Neural cell (in vitro differentiated cells): ENCODE data around the gene KRT37. TPM values are rescaled to one million over a fixed set of nuclear protein-coding genes. Genes with fewer than 3 reads are reported as not detected.

Source experiments
- H2AFZ ChIP-seq: fragments of 200-600, 300-800 bp; sonication (generic), shearing (Covaris generic); 2 replicates; pipeline ENCODE4 v1.6.0; 2014; ENCODE audit warnings: low read depth, mild to moderate bottlenecking, antibody characterized with exemption, low read length, moderate library complexity
- H3F3A ChIP-seq: fragments of 200-600 bp; shearing (Covaris generic); 2 replicates; pipeline ENCODE4 v1.6.1; 2016; ENCODE audit warnings: mild to moderate bottlenecking, moderate library complexity, mixed read lengths, antibody characterized with exemption, low read length; ENCODE audit not compliant: insufficient read depth, poor library complexity, severe bottlenecking
- H3K27ac ChIP-seq: fragments of 200-600, 300-800 bp; sonication (generic), shearing (Covaris generic); 2 replicates; pipeline ENCODE4 v1.5.1; 2014; ENCODE audit warnings: mild to moderate bottlenecking, low read length, moderate library complexity
- H3K27me3 ChIP-seq: fragments of 300-800, 200-600 bp; sonication (generic), shearing (Covaris generic); 2 replicates; pipeline ENCODE4 v1.6.0; 2014; ENCODE audit warnings: mild to moderate bottlenecking, low read depth, low read length, moderate library complexity; ENCODE audit not compliant: insufficient read depth
- H3K36me3 ChIP-seq: fragments of 300-800, 200-600 bp; sonication (generic), shearing (Covaris generic); 2 replicates; pipeline ENCODE4 v1.5.1; 2014; ENCODE audit warnings: mild to moderate bottlenecking, antibody characterized with exemption, low read length, moderate library complexity; ENCODE audit not compliant: insufficient read depth
- H3K4me2 ChIP-seq: fragments of 300-800, 200-600 bp; sonication (generic), shearing (Covaris generic); 2 replicates; pipeline ENCODE4 v1.6.0; 2014; ENCODE audit warnings: mild to moderate bottlenecking, low read length
- H3K4me3 ChIP-seq: fragments of 300-800, 200-600 bp; sonication (generic), shearing (Covaris generic); 2 replicates; pipeline ENCODE4 v1.5.1; 2014; ENCODE audit warnings: mild to moderate bottlenecking, low read length, moderate library complexity
- H3K79me2 ChIP-seq: fragments of 200-600 bp; shearing (Covaris generic); replicated peaks from 2 replicates; pipeline ENCODE4 v1.6.0; 2014; ENCODE audit warnings: mild to moderate bottlenecking, low read length, moderate library complexity; ENCODE audit not compliant: insufficient read depth
- H3K9ac ChIP-seq: fragments of 300-800, 200-600 bp; sonication (generic), shearing (Covaris generic); 2 replicates; pipeline ENCODE4 v1.6.1; 2016; ENCODE audit warnings: mild to moderate bottlenecking, low read length, mixed read lengths
- H3K9me2 ChIP-seq: fragments of 200-600 bp; shearing (Covaris generic); 2 replicates; pipeline ENCODE4 v1.6.1; 2016; ENCODE audit warnings: mild to moderate bottlenecking, low read length, mixed read lengths; ENCODE audit not compliant: insufficient read depth
- H3K9me3 ChIP-seq: fragments of 200-600, 300-800 bp; sonication (generic), shearing (Covaris generic); 2 replicates; pipeline ENCODE4 v1.6.1; 2016; ENCODE audit warnings: mild to moderate bottlenecking, mixed run types, low read length, moderate library complexity, mixed read lengths
- H4K20me1 ChIP-seq: fragments of 200-600 bp; shearing (Covaris generic); 2 replicates; pipeline ENCODE4 v1.6.1; 2016; ENCODE audit warnings: mild to moderate bottlenecking, mixed run types; ENCODE audit not compliant: insufficient read depth
- CTCF ChIP-seq: fragments of 450-650 bp; IDR thresholded peaks from 2 replicates; pipeline ENCODE4 v1.5.1; 2014; ENCODE audit warnings: antibody characterized with exemption, mild to moderate bottlenecking, moderate library complexity; ENCODE audit not compliant: poor library complexity, severe bottlenecking
- EP300 ChIP-seq: fragments of 450-650 bp; conservative IDR thresholded peaks from 2 replicates; pipeline ENCODE4 v1.6.1; 2014; ENCODE audit warnings: antibody characterized with exemption, mild to moderate bottlenecking, moderate library complexity; ENCODE audit not compliant: poor library complexity, severe bottlenecking
- EZH2 ChIP-seq: fragments of 200-600, 300-800 bp; shearing (Covaris generic), sonication (generic); IDR thresholded peaks from 2 replicates; pipeline ENCODE4 v1.6.1; 2014; ENCODE audit warnings: antibody characterized with exemption, low read length, borderline replicate concordance, mild to moderate bottlenecking; ENCODE audit not compliant: insufficient read depth, poor library complexity, severe bottlenecking
- MXI1 ChIP-seq: fragments of 450-650 bp; conservative IDR thresholded peaks from 2 replicates; pipeline ENCODE4 v1.6.1; 2014; ENCODE audit warnings: antibody characterized with exemption, mild to moderate bottlenecking; ENCODE audit not compliant: poor library complexity, severe bottlenecking
- POLR2AphosphoS5 ChIP-seq: IDR thresholded peaks from 2 replicates; pipeline ENCODE4 v1.6.1; 2012
- RAD21 ChIP-seq: fragments of 450-650 bp; conservative IDR thresholded peaks from 2 replicates; pipeline ENCODE4 v1.6.1; 2014; ENCODE audit warnings: antibody characterized with exemption, mild to moderate bottlenecking, moderate library complexity
- REST ChIP-seq: IDR thresholded peaks from 2 replicates; pipeline ENCODE4 v1.6.1; 2012; ENCODE audit warnings: borderline replicate concordance
- SMC3 ChIP-seq: fragments of 450-650 bp; conservative IDR thresholded peaks from 2 replicates; pipeline ENCODE4 v1.6.1; 2014; ENCODE audit warnings: antibody characterized with exemption, mild to moderate bottlenecking, moderate library complexity; ENCODE audit not compliant: poor library complexity
- TAF1 ChIP-seq: IDR thresholded peaks from 2 replicates; pipeline ENCODE4 v1.6.1; 2012; ENCODE audit warnings: low read depth
- polyA plus RNA-seq: library from polyadenylated mRNA; depleted of rRNA; stranded (reverse); fragments of >200 nt; gene quantifications from 2 replicates; pipeline ENCODE4 v1.2.3, GENCODE V29; 2014

KRT37 gene
- polyA plus RNA-seq, 1 donor from 2014 or later, result not detected

GRCh38 chr17:41406205-41406604 is 18.2 kb downstream of the KRT37 start:
- Histone ChIP-seq H3K9me3 (no peaks in the 10 kb centered on the region), H3K36me3 (no peaks in the 10 kb centered on the region), H3K4me3 (no peak overlapping the region), H4K20me1 (no peaks in the 10 kb centered on the region), H3K4me2 (no peak overlapping the region), H3F3A (no peaks in the 10 kb centered on the region), H3K9ac (no peak overlapping the region), H3K79me2 (no peaks in the 10 kb centered on the region), H2AFZ (no peak overlapping the region), H3K9me2 (no peaks in the 10 kb centered on the region), H3K27ac (no peak overlapping the region), H3K27me3 (no peaks in the 10 kb centered on the region)
- TF ChIP-seq MXI1 (no peak), EP300 (no peak), POLR2AphosphoS5 (no peak), TAF1 (no peak), RAD21 (no peak), EZH2 (no peak), CTCF (no peak), SMC3 (no peak), REST (no peak)

- Histone ChIP-seq H4K20me1 (no peaks in the 10 kb centered on the region), H3K36me3 (no peaks in the 10 kb centered on the region), H3K9me2 (no peaks in the 10 kb centered on the region), H3F3A (no peaks in the 10 kb centered on the region), H3K27ac (no peak overlapping the region), H3K4me3 (no peak overlapping the region), H3K9ac (no peak overlapping the region), H2AFZ (no peak overlapping the region), H3K9me3 (no peaks in the 10 kb centered on the region), H3K4me2 (no peak overlapping the region), H3K27me3 (no peaks in the 10 kb centered on the region), H3K79me2 (no peaks in the 10 kb centered on the region)
- no peak for TF ChIP-seq RAD21
- no peak for TF ChIP-seq SMC3
- no peak for TF ChIP-seq TAF1
- TF ChIP-seq EP300, result no peak
- no peak for TF ChIP-seq REST
- TF ChIP-seq EZH2, result no peak
- TF ChIP-seq MXI1, result no peak
- TF ChIP-seq POLR2AphosphoS5, result no peak
- TF ChIP-seq CTCF, result no peak
These were observed 20.2 kb downstream of the KRT37 start for GRCh38 chr17:41404024-41404671.
